Stimulated activated CD4-positive, alpha-beta T cell treated with anti-CD3 and anti-CD28 coated beads, Interleukin-4, amount 100 ng/mL, for 4 hours (primary cell): ENCODE results near the gene SIX3.

Source experiments
- DNase-seq, 2 experiments: peaks; one replicate each; pipeline ENCODE4 v3.0.0-alpha.2; 2020

The SIX3 gene

GRCh38 chr2:44944102-44944951, 2.8 kb downstream of the SIX3 start:
- DNase-seq, result no peak

- DNase-seq, result no peak
These were observed 3.6 kb downstream of the SIX3 start for GRCh38 chr2:44944952-44945612.

GRCh38 chr2:44945676-44946371, 4.3 kb downstream of the SIX3 start:
- no peak for DNase-seq

GRCh38 chr2:44946372-44947027, 5.0 kb downstream of the SIX3 start:
- no peak for DNase-seq

GRCh38 chr2:44947028-44947375, 5.5 kb downstream of the SIX3 start:
- no peak for DNase-seq

GRCh38 chr2:44948565-44949328, 7.2 kb downstream of the SIX3 start:
- no peak for DNase-seq

GRCh38 chr2:44949329-44950151, 8.0 kb downstream of the SIX3 start:
- no peak for DNase-seq

- no peak for DNase-seq
These were observed 9.1 kb downstream of the SIX3 start for GRCh38 chr2:44950646-44951045.

- DNase-seq, result no peak
These were observed 9.6 kb downstream of the SIX3 start for GRCh38 chr2:44951124-44951523.

GRCh38 chr2:44951714-44952113, 10.2 kb downstream of the SIX3 start:
- no peak for DNase-seq

GRCh38 chr2:44952143-44952805, 10.8 kb downstream of the SIX3 start:
- DNase-seq, result no peak

GRCh38 chr2:44952806-44953498, 11.4 kb downstream of the SIX3 start:
- DNase-seq, result no peak

GRCh38 chr2:44953499-44953883, 12.0 kb downstream of the SIX3 start:
- no peak for DNase-seq

- DNase-seq, result no peak
These were observed 13.0 kb downstream of the SIX3 start for GRCh38 chr2:44954447-44954888.

GRCh38 chr2:44954889-44955592, 13.5 kb downstream of the SIX3 start:
- DNase-seq, result no peak

- DNase-seq, result peak; percentile 63 to 81
These were observed 14.3 kb downstream of the SIX3 start for GRCh38 chr2:44955593-44956392.

GRCh38 chr2:44956843-44957242, 15.3 kb downstream of the SIX3 start:
- DNase-seq, result no peak

- no peak for DNase-seq
These were observed 16.3 kb downstream of the SIX3 start for GRCh38 chr2:44957656-44958327.
